Neuronal stem cell (in vitro differentiated cells): ENCODE measurements around the gene EHMT1.

Experiments used
- DNase-seq: peaks from one replicate; pipeline ENCODE4 v3.0.0-alpha.2; 2013; ENCODE audit warnings: low spot score
- H2AFZ ChIP-seq: one replicate; pipeline ENCODE4 v1.6.1; 2013; ENCODE audit warnings: mild to moderate bottlenecking, low read length, inconsistent platforms
- H2AK5ac ChIP-seq: 2 replicates; pipeline ENCODE4 v1.6.1; 2013; ENCODE audit warnings: low read depth, mild to moderate bottlenecking, inconsistent platforms, low read length, moderate library complexity, mixed read lengths
- H2BK120ac ChIP-seq: 2 replicates; pipeline ENCODE4 v1.6.1; 2013; ENCODE audit warnings: low read depth, mild to moderate bottlenecking, inconsistent platforms, low read length, moderate library complexity, mixed read lengths
- H2BK12ac ChIP-seq: one replicate; pipeline ENCODE4 v1.6.1; 2013; ENCODE audit warnings: low read length, inconsistent platforms
- H2BK15ac ChIP-seq: 2 replicates; pipeline ENCODE4 v1.6.1; 2013; ENCODE audit warnings: mild to moderate bottlenecking, low read length, inconsistent platforms, mixed read lengths
- H2BK5ac ChIP-seq: one replicate; pipeline ENCODE4 v1.6.1; 2013; ENCODE audit warnings: inconsistent platforms, mild to moderate bottlenecking, low read length, moderate library complexity
- H3K14ac ChIP-seq: one replicate; pipeline ENCODE4 v1.6.1; 2013; ENCODE audit warnings: low read length, inconsistent platforms
- H3K18ac ChIP-seq: 2 replicates; pipeline ENCODE4 v1.6.1; 2013; ENCODE audit warnings: low read length, inconsistent platforms
- H3K23ac ChIP-seq: 2 replicates; pipeline ENCODE4 v1.6.1; 2013; ENCODE audit warnings: low read depth, mild to moderate bottlenecking, mixed read lengths, low read length, inconsistent platforms; ENCODE audit not compliant: poor library complexity
- H3K27ac ChIP-seq: replicated peaks from 3 replicates; pipeline ENCODE4 v1.5.1; 2013; ENCODE audit warnings: low read length, inconsistent platforms
- H3K27me3 ChIP-seq, 3 experiments: 2 replicates each; pipeline ENCODE4 v1.6.1; 2013; ENCODE audit warnings: low read length in 3 of 3, mild to moderate bottlenecking in 2 of 3, inconsistent platforms in 1 of 3, low read depth in 1 of 3, mixed read lengths in 1 of 3, moderate library complexity in 1 of 3; ENCODE audit not compliant: control insufficient read depth in 3 of 3, insufficient read depth in 3 of 3
- H3K36me3 ChIP-seq, 2 donors: replicated peaks in 1 of 2; 2 replicates each; pipeline ENCODE4 v1.6.1; 2013; ENCODE audit warnings: low read length in 2 of 2; ENCODE audit not compliant: control insufficient read depth in 2 of 2, insufficient read depth in 2 of 2
- H3K4ac ChIP-seq: 2 replicates; pipeline ENCODE4 v1.6.1; 2013; ENCODE audit warnings: inconsistent platforms, mild to moderate bottlenecking, low read length, moderate library complexity
- H3K4me1 ChIP-seq, 2 donors: 1 replicate in 1 of 2; 2 replicates in 1 of 2; pipeline ENCODE4 v1.6.1; 2013; ENCODE audit warnings: low read length in 2 of 2, low read depth in 1 of 2; ENCODE audit not compliant: control insufficient read depth in 2 of 2, insufficient read depth in 1 of 2
- H3K4me2 ChIP-seq: one replicate; pipeline ENCODE4 v1.6.1; 2013; ENCODE audit warnings: mild to moderate bottlenecking, low read length, inconsistent platforms; ENCODE audit not compliant: insufficient read depth, poor library complexity, severe bottlenecking
- H3K4me3 ChIP-seq, 2 donors: 2 replicates each; pipeline ENCODE4 v1.5.1; 2013; ENCODE audit warnings: low read length in 2 of 2, mild to moderate bottlenecking in 2 of 2, inconsistent platforms in 1 of 2, moderate library complexity in 1 of 2
- H3K79me1 ChIP-seq: one replicate; pipeline ENCODE4 v1.6.1; 2013; ENCODE audit warnings: low read depth, mild to moderate bottlenecking, inconsistent platforms, low read length, moderate library complexity
- H3K9ac ChIP-seq: one replicate; pipeline ENCODE4 v1.6.1; 2013; ENCODE audit warnings: mild to moderate bottlenecking, low read depth, low read length, inconsistent platforms; ENCODE audit not compliant: poor library complexity
- H3K9me3 ChIP-seq, 2 donors: replicated peaks in 1 of 2; 2 replicates each; pipeline versions ENCODE3 to v1.6.1; 2013; ENCODE audit warnings: low read length in 2 of 2, mild to moderate bottlenecking in 2 of 2, inconsistent platforms in 1 of 2, low read depth in 1 of 2, mixed read lengths in 1 of 2, moderate library complexity in 1 of 2; ENCODE audit not compliant: control insufficient read depth in 2 of 2, insufficient read depth in 1 of 2
- H4K8ac ChIP-seq: one replicate; pipeline ENCODE4 v1.6.1; 2013; ENCODE audit warnings: low read depth, mild to moderate bottlenecking, inconsistent platforms, low read length, moderate library complexity
- H4K91ac ChIP-seq: one replicate; pipeline ENCODE4 v1.6.1; 2013; ENCODE audit warnings: low read length, low read depth, mild to moderate bottlenecking, inconsistent platforms; ENCODE audit not compliant: poor library complexity
- WGBS, 2 donors: extraction: QIAGEN DNeasy Blood & Tissue Kit; methylation state at CpG; one replicate each; pipeline ENCODE4 v1.1.7; 2013; ENCODE audit warnings: missing lambda C conversion rate in 2 of 2, mixed read lengths in 1 of 2; ENCODE audit not compliant: insufficient read length in 2 of 2, insufficient replicate concordance in 1 of 2; ENCODE audit errors: extremely low coverage in 2 of 2; 5-methylcytosine and 5-hydroxymethylcytosine counted together

EHMT1 gene

DNA sequence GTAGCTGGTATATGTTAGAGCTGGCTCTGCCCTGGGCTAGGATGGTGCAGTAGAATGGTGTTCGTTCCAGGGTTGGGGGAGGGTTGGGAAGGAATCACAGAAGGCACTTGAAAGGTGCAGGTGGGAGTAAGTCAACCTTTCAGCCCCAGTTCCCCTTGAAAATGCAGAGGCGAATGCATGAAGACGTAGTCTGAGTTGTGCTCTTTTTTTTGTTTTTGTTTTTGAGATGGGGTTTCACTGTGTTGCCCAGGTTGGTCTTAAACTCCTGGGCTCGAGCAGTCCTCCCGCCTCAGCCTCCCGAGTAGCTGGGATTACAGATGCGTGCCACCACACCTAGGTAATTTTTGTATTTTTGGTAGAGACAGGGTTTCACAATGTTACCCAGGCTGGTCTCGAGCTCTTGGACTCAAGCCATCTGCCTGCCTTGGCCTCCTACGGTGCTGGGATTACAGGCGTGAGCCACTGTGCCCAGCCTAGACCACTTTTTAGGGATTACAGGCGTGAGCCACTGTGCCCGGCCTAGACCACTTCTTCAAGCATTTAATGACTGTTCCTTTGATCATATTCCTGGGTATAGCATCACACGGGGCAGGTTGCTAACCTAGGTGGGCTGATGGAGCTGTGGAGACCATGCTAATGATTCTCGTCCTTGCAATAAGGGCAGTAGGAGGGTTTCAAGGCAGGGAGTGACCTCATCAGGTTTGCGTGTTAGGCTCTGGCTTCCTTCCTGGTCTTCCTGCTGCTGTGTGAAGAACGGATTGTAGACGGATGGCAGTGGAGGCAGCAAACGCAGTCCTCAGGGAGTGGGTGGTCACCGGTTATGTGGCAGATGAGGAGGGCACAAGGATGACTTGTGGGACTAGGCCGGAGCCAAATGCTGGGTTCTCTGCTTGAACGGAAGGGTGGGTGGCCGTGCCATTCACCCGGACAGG lies 13.7 kb downstream of the EHMT1 start:
- no peak overlapping the region for H3K27ac ChIP-seq
- no peaks in the 10 kb centered on the region for H3K27me3 ChIP-seq
- no CpG with 5 or more reads among the region's 23 CpGs for WGBS, 2 donors
- H2BK12ac ChIP-seq = no peak overlapping the region
- H4K8ac ChIP-seq = no peak overlapping the region
- no peak overlapping the region for H4K91ac ChIP-seq
- peaks cover 0 to 28% of the 10 kb centered on the region in 2 donors for H3K36me3 ChIP-seq
- no peak overlapping the region for H3K4me2 ChIP-seq
- H3K4me3 ChIP-seq = peak overlapping the region in 1 of 2 donors; percentile 60
- H3K4ac ChIP-seq = no peak overlapping the region
- no peak overlapping the region for H3K9ac ChIP-seq
- H3K4me1 ChIP-seq = no peaks in the 10 kb centered on the region
- no peaks in the 10 kb centered on the region for H3K9me3 ChIP-seq
- H3K23ac ChIP-seq = no peak overlapping the region
- no peak overlapping the region for H2AK5ac ChIP-seq
- H2BK15ac ChIP-seq = no peak overlapping the region
- no peak overlapping the region for H3K18ac ChIP-seq
- no peak overlapping the region for H2BK5ac ChIP-seq
- H3K14ac ChIP-seq = no peak overlapping the region
- no peak for DNase-seq
- peaks cover 11% of the 10 kb centered on the region for H3K79me1 ChIP-seq
- H2AFZ ChIP-seq = no peak overlapping the region
- no peak overlapping the region for H2BK120ac ChIP-seq

DNA sequence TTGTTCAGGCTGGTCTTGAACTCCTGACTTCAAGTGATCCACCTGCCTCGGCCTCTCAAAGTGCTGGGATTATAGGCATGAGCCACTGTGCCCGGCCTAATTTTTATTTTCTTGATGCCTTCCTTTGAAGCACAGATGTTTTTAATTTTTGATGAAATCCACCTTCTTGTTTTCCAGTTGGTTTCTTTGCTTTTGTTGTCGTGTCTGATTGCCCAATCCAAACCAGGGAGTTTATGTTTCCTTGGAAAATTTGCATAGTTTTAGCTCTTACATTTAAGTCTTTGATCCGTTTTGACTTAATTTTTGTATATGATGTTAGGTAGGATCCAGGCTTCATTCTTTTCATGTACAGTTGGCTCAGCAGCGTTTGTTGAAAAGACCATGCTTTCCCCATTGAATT lies 15.2 kb downstream of the EHMT1 start:
- H3K4me2 ChIP-seq = no peak overlapping the region
- peaks cover 0 to 26% of the 10 kb centered on the region in 2 donors for H3K36me3 ChIP-seq
- H3K18ac ChIP-seq = no peak overlapping the region
- H3K9ac ChIP-seq = no peak overlapping the region
- no peak overlapping the region for H2BK15ac ChIP-seq
- no peaks in the 10 kb centered on the region for H3K4me1 ChIP-seq
- no peak for DNase-seq
- H3K27me3 ChIP-seq = no peaks in the 10 kb centered on the region
- no peak overlapping the region for H2BK120ac ChIP-seq
- no peak overlapping the region for H4K91ac ChIP-seq
- no CpG with 5 or more reads among the region's 5 CpGs for WGBS, 2 donors
- H3K9me3 ChIP-seq = peaks cover 0 to 3% of the 10 kb centered on the region in 2 donors
- peaks cover 11% of the 10 kb centered on the region for H3K79me1 ChIP-seq
- H3K14ac ChIP-seq = no peak overlapping the region
- no peak overlapping the region for H2BK5ac ChIP-seq
- H2AK5ac ChIP-seq = no peak overlapping the region
- H3K23ac ChIP-seq = no peak overlapping the region
- no peak overlapping the region for H3K27ac ChIP-seq
- no peak overlapping the region for H2AFZ ChIP-seq
- no peak overlapping the region for H2BK12ac ChIP-seq
- H3K4me3 ChIP-seq = no peak overlapping the region
- no peak overlapping the region for H4K8ac ChIP-seq
- no peak overlapping the region for H3K4ac ChIP-seq

DNA sequence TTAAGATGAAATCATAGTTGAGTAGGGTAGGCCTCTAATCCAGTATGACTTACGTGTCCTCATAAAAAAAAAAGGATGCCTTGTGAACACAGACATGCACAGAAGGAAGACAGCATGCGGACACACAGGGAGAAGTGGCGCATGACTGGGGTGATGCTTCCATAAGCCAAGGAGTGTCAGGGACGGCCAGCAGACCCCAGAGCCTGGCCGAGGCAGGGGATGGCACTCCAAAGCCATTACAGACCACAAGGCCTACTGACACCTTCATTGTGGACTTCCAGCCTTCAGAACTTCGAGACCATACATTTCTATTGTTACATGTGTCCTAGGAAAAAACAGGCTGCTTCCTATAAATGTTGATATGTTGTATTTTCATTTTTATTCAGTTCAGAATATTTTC lies 19.9 kb downstream of the EHMT1 start:
- Histone ChIP-seq H3K14ac (no peak overlapping the region), H3K4me2 (no peak overlapping the region), H2AFZ (no peak overlapping the region), H3K4me3 (no peak overlapping the region), H2AK5ac (no peak overlapping the region), H3K4me1 (no peaks in the 10 kb centered on the region), H3K9ac (no peak overlapping the region), H2BK15ac (no peak overlapping the region), H2BK5ac (no peak overlapping the region), H3K79me1 (peaks cover 9% of the 10 kb centered on the region), H3K9me3 (peaks cover 0 to 3% of the 10 kb centered on the region in 2 donors), H2BK12ac (no peak overlapping the region), H4K91ac (no peak overlapping the region), H3K4ac (no peak overlapping the region), H3K27me3 (no peaks in the 10 kb centered on the region), H3K36me3 (peaks cover 3 to 47% of the 10 kb centered on the region in 2 donors), H3K27ac (no peak overlapping the region), H4K8ac (no peak overlapping the region), H2BK120ac (no peak overlapping the region), H3K18ac (no peak overlapping the region), H3K23ac (no peak overlapping the region)
- no CpG with 5 or more reads among the region's 6 CpGs for WGBS, 2 donors
- DNase-seq = no peak

DNA sequence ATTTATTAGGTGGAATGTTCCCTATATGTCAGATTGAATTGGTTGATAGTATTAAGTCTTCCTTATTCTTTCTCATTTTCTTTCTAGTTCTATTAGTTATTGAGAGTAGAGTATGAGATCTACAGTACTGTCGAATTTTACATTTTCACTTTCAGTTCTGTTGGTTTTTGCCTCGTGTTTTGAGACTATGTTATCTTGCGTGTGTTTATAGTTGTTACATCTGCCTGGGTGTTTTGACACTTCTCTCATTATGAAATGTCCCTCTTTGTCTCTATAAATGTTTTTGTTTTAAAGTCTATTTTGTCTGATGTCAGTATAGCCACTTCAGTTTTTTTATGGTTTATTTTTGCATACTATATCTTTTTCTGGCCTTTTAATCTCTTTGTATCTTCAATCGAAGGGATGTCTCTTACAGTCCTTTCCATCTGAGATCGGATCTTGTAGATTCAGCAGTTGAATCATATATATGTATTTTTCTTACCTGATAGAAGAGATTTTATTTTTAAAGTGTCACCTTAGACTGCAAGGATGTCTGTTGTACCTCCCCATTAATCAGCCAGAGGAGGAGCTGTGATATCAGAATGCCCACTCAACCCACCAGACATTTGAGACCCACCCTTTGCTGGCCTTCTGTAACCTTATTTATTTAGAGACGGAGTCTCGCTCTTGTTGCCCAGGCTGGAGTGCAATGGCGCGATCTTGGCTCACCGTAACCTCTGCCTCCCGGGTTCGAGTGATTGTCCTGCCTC lies 20.7 kb downstream of the EHMT1 start:
- Histone ChIP-seq H3K79me1 (peaks cover 13% of the 10 kb centered on the region), H3K18ac (no peak overlapping the region), H3K27ac (no peak overlapping the region), H3K36me3 (peaks cover 7 to 52% of the 10 kb centered on the region in 2 donors), H3K4ac (no peak overlapping the region), H2BK120ac (no peak overlapping the region), H3K4me1 (no peaks in the 10 kb centered on the region), H3K4me3 (no peak overlapping the region), H3K27me3 (no peaks in the 10 kb centered on the region), H2AK5ac (no peak overlapping the region), H2AFZ (no peak overlapping the region), H3K4me2 (no peak overlapping the region), H3K9me3 (peaks cover 0 to 3% of the 10 kb centered on the region in 2 donors), H3K14ac (no peak overlapping the region), H2BK15ac (no peak overlapping the region), H4K8ac (no peak overlapping the region), H2BK12ac (no peak overlapping the region), H3K9ac (no peak overlapping the region), H4K91ac (no peak overlapping the region), H3K23ac (no peak overlapping the region), H2BK5ac (no peak overlapping the region)
- WGBS, 2 donors = no CpG with 5 or more reads among the region's 12 CpGs
- DNase-seq = no peak
